LoVo (cell line): ENCODE measurements around the gene DUOXA1.

ENCODE experiments used
- DNase-seq: peaks from one replicate; pipeline ENCODE4 v3.0.0-alpha.2; 2016; ENCODE audit warnings: low spot score

Gene DUOXA1

GRCh38 chr15:45129651-45130129 lies at the start of gene DUOXA1, which contains the start of gene DUOX1:
Gene DUOXA1, minus strand, starts transcription at chr15:45129879. Its CDS starts 6,865 bp downstream, at chr15:45123014.
Gene DUOX1, plus strand, starts transcription at chr15:45129994. Its CDS starts 1,973 bp downstream, at chr15:45131967.
- DNase-seq = no peak

DNA sequence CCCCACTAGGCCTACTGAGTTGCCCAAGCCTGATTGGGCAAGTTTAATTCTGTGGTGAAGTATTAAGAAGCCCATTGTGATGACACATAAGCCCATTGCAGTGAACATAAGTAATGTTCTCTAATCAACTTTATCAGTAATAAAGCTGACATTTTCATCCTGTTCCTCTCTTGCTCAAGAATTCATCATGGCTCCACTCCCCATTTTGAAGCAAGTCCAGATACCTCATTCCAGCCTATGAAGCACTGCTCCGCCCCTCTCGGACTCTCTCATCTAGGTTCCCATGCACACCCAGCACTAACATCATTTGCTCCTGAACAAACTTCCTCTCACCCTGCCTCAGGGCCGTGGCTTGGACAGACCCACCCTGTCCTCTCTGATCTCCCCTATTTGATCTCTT lies 47.6 kb upstream of the DUOXA1 start:
- no peak for DNase-seq

DNA sequence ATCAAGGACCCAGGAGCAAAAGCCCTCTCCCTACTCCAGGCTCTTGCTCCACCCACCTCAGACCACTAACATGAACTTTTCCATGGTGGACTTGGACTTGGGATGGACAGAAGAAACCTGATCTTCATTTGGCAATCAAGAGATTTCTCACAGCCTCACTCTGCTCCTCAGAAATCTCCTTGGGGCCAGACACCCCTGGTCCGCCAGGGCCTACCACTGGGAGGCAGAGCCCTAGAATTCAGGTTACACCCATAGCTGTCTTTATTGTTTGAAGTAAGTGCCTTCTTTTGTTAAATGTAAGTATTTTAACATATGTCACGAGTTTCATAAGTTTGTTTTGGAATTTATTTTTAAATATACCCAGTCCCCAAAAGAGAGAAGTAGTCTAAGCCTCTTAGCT lies 44.9 kb upstream of the DUOXA1 start:
- DNase-seq = no peak

GRCh38 chr15:45174069-45174468 lies 44.4 kb upstream of the DUOXA1 start:
- DNase-seq = no peak

- DNase-seq = no peak
Observed at GRCh38 chr15:45171912-45172311, 42.2 kb upstream of the DUOXA1 start.

DNA sequence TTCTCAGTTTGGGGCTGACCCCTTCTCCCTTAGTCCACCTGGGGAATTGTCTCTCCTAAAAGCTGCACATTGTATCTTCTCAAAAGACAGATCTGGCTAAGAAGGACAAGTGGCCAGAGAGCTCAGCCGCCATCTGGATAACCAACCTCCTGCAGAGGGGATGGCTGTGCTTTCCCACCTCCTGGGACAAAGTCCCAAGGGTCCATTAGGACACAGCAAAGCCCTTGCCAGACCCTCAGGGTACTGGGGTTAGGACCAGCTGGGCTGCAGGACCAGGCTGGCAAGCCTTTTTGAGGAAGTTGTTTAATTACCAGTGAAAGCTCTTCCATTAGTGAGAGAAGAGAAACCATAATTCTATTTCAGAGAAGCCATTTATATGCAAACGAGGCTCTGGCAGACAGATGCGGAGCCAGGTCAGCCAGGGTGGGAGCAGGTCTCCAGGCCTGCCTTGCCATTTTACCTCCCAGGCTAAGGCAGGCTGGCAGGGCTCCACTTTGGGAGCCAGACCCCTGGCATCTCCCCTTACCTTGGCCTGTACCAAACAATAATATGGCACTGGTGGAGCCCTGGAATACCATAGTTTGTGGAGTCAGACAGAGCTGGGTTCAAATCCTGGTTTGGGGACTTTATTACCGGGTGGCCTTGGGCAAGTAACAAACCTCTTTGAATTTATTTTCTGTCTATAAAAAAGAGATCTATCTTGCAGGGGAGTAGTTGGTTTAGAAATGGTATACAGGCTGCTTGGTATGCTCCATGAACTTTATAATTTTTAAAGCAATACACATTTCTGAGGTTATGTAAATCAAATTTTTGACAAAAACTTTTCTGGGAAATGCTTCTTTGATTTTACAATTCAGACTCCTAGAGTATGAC lies 40.2 kb upstream of the DUOXA1 start:
- no peak for DNase-seq

DNA sequence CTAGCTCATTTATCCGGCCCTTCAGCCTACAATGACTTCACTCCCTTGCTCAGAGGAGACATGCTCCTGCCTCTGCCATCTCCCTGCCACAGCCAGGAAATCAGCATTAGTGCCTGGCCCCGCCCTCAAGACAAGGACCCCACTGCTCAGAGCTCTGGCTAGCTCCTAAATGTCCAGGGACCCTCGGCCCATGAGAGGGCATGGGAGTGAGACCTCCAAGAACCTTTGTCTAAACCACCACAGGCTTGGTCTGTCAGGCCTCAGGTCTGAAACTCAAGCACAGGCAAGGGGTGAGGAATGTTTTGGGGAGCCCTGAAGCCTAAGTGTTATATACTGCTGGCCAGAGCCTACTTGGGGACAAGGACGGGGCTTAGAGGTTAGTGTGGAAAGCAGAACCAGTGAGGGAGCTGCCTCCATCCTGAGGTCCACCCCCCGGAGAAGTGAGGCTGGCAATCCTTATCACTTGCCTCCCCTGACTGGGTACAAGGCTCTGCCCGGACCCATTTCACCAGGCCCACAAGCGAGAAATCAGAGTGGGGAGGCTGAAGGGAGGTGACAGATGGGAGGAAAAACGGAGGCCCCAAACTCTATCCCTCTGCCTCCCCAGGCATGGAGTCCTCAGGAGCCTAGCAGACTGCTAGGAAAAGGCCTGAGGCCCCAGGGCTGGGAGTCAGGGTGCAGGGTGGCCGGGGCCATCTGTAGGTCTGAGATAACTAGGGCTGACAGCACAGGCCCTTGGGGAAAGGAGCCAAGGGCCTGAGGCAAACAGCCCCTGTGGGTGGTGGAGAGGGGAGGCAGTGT lies 39.3 kb upstream of the DUOXA1 start:
- DNase-seq = no peak

GRCh38 chr15:45168286-45168685 lies 38.6 kb upstream of the DUOXA1 start:
- DNase-seq = no peak

- DNase-seq = no peak
Observed at GRCh38 chr15:45167631-45168205, 38.0 kb upstream of the DUOXA1 start.

DNA sequence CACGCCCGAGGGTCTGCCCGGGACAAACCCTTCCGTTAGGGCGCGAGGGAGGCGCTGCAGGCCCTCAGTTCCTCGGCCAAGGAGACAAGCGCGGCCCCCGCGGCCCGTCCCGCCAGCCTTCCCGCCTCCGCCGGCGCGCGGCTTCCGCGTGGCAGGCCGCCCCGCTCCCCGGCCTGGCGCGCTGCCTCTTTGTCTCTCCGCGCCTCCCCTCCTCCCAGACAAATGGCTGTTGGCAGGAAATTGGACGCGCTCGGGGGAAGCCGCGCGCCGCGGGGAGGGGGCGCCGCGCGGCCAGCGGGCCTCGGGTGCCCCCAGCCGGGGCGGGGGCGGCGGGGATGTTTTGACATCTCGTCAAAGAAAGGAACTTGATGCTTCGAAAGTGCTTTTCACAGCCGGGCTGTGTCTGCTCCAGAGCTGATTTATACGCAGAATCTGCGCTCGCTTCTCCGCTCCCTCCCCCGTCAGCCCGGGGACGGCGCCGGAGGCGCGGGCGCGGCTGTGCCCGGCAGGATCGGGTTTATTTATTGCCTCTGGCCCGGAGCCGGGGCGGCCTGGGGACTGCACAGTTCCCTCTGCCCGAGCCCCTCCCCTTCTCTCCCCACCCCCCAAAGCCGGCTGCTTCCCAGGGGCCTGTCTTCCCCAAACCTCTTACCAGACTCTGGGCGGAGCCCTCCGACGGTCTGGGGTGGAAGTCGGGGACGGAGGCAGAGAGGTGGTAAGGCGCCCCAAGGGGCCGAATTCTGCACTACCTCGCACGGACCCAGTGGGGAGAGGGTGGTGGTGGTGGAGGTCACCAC lies 37.4 kb upstream of the DUOXA1 start:
- peak; percentile 84 for DNase-seq

DNA sequence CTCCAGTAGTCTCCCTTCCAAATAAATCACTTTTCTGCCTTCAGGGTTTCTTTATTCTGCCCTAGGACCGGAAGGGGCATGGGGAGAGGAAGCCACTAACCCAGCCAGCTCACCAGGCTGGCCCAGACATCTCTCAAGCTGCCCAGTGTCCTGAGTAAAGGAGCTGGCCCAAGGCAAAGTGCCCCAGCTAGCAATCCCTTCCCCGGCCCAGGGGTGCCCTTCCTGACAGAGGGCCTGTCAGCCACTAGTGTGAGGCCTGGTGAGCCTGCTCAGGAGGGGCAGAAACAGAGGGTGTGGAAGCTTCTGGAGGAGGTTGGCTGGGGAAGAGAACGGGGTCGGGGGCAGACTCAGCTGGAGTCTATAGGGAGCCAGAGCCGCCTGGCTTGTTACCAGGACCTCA lies 35.9 kb upstream of the DUOXA1 start:
- no peak for DNase-seq

DNA sequence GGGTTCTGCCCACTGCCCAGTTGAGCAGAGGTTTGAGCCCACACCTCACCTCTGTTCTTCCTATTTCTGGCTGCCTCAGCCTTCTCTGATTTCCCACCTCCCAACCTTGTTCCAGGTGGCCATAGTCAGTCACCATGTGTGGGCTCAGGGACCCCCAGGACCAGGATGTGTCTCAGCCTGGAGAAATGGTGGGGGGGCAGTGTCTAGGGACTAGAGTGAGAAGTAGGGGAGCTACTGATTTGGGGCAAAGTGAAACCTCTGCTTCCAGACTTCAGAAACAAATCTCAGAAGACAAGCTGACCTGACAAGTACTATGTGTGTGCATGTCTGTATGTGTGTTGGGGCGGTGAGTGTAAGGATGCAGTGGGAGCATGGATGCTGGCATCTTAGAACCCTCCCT lies 35.2 kb upstream of the DUOXA1 start:
- no peak for DNase-seq

GRCh38 chr15:45163508-45163856 lies 33.8 kb upstream of the DUOXA1 start:
- no peak for DNase-seq

DNA sequence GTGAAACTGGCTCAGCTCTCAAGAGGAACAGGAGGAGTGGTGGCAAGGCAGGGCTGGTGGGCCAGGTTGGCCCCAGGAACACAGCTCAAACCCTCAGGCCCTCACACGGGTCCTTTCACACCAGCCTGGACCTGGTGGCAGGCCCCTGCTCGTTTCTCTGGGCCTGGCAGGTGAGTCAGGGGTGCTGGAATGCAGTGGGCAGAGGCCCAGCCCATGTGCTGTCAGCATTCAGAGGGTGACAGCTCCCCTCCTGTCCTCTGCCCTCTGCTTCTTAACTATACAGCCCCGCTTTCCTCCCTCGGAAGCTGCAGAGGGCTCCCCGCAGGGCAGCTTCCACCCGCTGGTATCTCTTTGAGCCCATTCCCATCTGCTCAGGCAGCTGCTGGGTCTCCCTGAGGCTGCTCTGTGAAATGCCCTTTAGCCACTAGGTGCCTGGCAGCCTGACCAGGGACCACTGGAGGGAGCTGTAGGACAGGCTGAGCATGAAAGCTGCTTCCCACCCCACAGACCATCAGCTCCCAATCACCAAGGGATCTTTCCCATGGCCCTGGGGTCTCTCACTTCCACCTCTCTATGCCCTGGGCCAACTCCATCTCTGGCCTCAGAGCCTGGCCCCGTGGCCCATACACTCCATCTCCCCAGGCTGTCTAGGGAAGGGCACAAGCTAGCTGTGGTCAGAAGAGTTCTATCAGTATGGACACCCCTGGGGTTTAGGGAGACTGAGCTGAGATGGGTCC lies 33.3 kb upstream of the DUOXA1 start:
- peak; percentile 81 for DNase-seq

GRCh38 chr15:45161666-45162065 lies 32.0 kb upstream of the DUOXA1 start:
- no peak for DNase-seq

- DNase-seq = no peak
Observed at GRCh38 chr15:45157974-45158373, 28.3 kb upstream of the DUOXA1 start.

GRCh38 chr15:45156744-45157455 lies 27.2 kb upstream of the DUOXA1 start:
- DNase-seq = no peak

- no peak for DNase-seq
Observed at GRCh38 chr15:45155739-45156138, 26.1 kb upstream of the DUOXA1 start.

GRCh38 chr15:45151998-45152828 lies 22.5 kb upstream of the DUOXA1 start:
- no peak for DNase-seq

DNA sequence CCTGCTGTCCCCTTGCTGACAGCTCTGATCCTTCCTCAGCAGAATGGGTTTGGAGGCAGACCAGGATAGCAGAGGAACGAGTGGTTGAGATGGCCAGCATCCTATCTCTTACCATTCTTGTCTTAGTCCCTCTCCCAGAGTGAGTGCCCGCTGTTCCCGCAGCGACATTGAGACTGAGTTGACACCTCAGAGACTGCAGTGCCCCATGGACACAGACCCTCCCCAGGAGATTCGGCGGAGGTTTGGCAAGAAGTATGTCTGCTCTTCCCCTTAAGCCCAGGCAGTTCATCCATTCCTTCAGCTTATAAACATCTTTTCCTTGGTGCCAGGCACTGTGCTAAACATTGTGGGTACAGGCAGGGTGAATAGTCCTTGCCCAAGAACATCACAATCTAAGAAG lies 21.3 kb upstream of the DUOXA1 start:
- no peak for DNase-seq
